Heart left ventricle (tissue), 16 donors: Measurements from ENCODE around the gene PTPRK. TPM values are rescaled to one million over a fixed set of nuclear protein-coding genes. Genes with fewer than 3 reads are reported as not detected.

Source experiments
- ATAC-seq, 4 donors: fragments of 200-7000 bp; cut with Tn5 transposase; one replicate each; pipeline ENCODE4 v1.9.1; 2020 to 2022; ENCODE audit warnings: moderate library complexity in 4 of 4, mild to moderate bottlenecking in 3 of 4, moderate number of reproducible peaks in 1 of 4
- DNase-seq, 5 donors: peaks; one replicate each; pipeline ENCODE4 v3.0.0-alpha.2; 2020
- H3K27ac ChIP-seq, 12 donors: fragments of 200-600 bp; sonication (generic) in 4 of 12; one replicate each; pipeline versions ENCODE4 v1.5.0 to v1.8.0; 2016 to 2022; ENCODE audit warnings: mild to moderate bottlenecking in 2 of 12
- H3K27me3 ChIP-seq, 9 donors: fragments of 200-600 bp; sonication (generic) in 2 of 9; one replicate each; pipeline versions ENCODE4 v1.5.1 to v1.8.0; 2016 to 2022; ENCODE audit warnings: mild to moderate bottlenecking in 3 of 9
- H3K36me3 ChIP-seq, 9 donors: fragments of 200-600 bp; sonication (generic) in 2 of 9; one replicate each; pipeline versions ENCODE4 v1.5.0 to v1.8.0; 2018 to 2022; ENCODE audit warnings: mild to moderate bottlenecking in 2 of 9
- H3K4me1 ChIP-seq, 12 donors: fragments of 200-600 bp; sonication (generic) in 4 of 12; one replicate each; pipeline versions ENCODE4 v1.5.0 to v1.8.0; 2016 to 2022; ENCODE audit warnings: mild to moderate bottlenecking in 3 of 12
- H3K4me3 ChIP-seq, 12 donors: fragments of 200-600 bp; sonication (generic) in 4 of 12; one replicate each; pipeline versions ENCODE4 v1.5.0 to v1.8.0; 2017 to 2022; ENCODE audit warnings: mild to moderate bottlenecking in 9 of 12, moderate library complexity in 4 of 12
- H3K9me3 ChIP-seq, 12 donors: fragments of 200-600 bp; sonication (generic) in 4 of 12; one replicate each; pipeline versions ENCODE4 v1.5.0 to v1.8.0; 2016 to 2022; ENCODE audit warnings: mild to moderate bottlenecking in 1 of 12
- CTCF ChIP-seq, 12 donors: fragments of 200-600 bp; sonication (generic) in 4 of 12; IDR thresholded peaks; one replicate each; pipeline versions ENCODE4 v1.5.0 to v1.8.0; 2018 to 2022; ENCODE audit warnings: antibody characterized with exemption in 12 of 12, mild to moderate bottlenecking in 5 of 12
- POLR2A ChIP-seq, 2 donors: fragments of 450-650 bp; IDR thresholded peaks; one replicate each; pipeline ENCODE4 v1.6.1; 2017; ENCODE audit warnings: antibody characterized with exemption in 2 of 2, mild to moderate bottlenecking in 2 of 2, moderate library complexity in 2 of 2
- WGBS, 4 donors: extraction: QIAGEN DNeasy Blood & Tissue Kit in 2 of 4; methylation state at CpG; one replicate each; pipeline versions ENCODE4 v1.1.5 to v1.1.7; 2013 to 2018; 5-methylcytosine and 5-hydroxymethylcytosine counted together
- intact Hi-C, 10 donors: fragments of 100-400 bp; cut with DNase I; formaldehyde crosslinking; loops; one replicate each; pipeline versions ENCODE4 v1.11.1 to v1.14.2; 2022
- polyA plus RNA-seq, 2 donors: library from polyadenylated mRNA; stranded (reverse); fragments of 200-250 nt; gene quantifications; one replicate each; pipeline ENCODE4 v1.2.3, GENCODE V29; 2013
- total RNA-seq, 9 donors: library from RNA; depleted of rRNA in 2 of 9; stranded (reverse); fragments of >200 nt in 2 of 9; fragmentation: NEBNext Ultra II Directional in 3 of 9; extraction: Animal tissue kit (Norgen Biotek cat#: 25700) in 3 of 9; gene quantifications; one replicate each; pipeline versions ENCODE4 v1.1.0 to v1.2.4, GENCODE V29; 2016 to 2023
- donor health status: ischemic (EF 13 %, LVEDD 7.1; RV severe dilation, severe dysfunction).
- donor health status: healthy with polysubstance abuse.
- donor health status: DM: no; HTN: yes; CAD: no.
- donor health status: DM: no; HTN: no; CAD: no.
- donor health status: ischemic (EF 25% LVEDD 6.9; RV normal size, moderate dysfunction).
- donor health status: ischemic (EF 25% LVEDD 5.7; RV mildly dilated, moderate dysfunction).
- donor health status: healthy.
- donor health status: DM: yes; HTN: yes; CAD: no.
- donor health status: ischemic (EF 35%, LVEDD 5.7; RV mildly dilated, moderate dysfunction).
- donor health status: nonischemic (EF 11% LVEDD 7.7; RV severe dilation, severe dysfunction).
- donor health status: DM: yes; HTN: yes; CAD: no.
- donor health status: PGD.
- donor health status: ischemic (EF 29% LVEDD 5.4; RV normal size, mild dysfunction).
- donor health status: nonischemic (EF 23%, LVEDD 6.1; RV moderate dilation, normal function).

PTPRK gene
- total and polyA plus RNA-seq, 11 donors, result 5.4 to 50.8 (median 38.5) TPM

GRCh38 chr6:128127650-128128049 lies 392.7 kb downstream of the PTPRK start:
- no peak for TF ChIP-seq POLR2A (IDR thresholded peaks at IDR 0.05)
- no peak for TF ChIP-seq CTCF (IDR thresholded peaks at IDR 0.05)
- Histone ChIP-seq H3K4me1 (peaks cover 0 to 31% (median 11%) of the 10 kb centered on the region in 12 donors), H3K9me3 (no peaks in the 10 kb centered on the region), H3K27me3 (no peaks in the 10 kb centered on the region), H3K36me3 (no peaks in the 10 kb centered on the region), H3K4me3 (no peak overlapping the region), H3K27ac (no peak overlapping the region)
- intact Hi-C loops, result no loop called here
- ATAC-seq (no peak), DNase-seq (no peak)
- 94 to 100% (median 97%) methylated on average over 1 of the region's 1 CpG for WGBS, 4 donors

- TF ChIP-seq POLR2A (IDR thresholded peaks at IDR 0.05) (no peak), CTCF (IDR thresholded peaks at IDR 0.05) (no peak)
- Histone ChIP-seq H3K36me3 (no peaks in the 10 kb centered on the region), H3K4me3 (no peak overlapping the region), H3K27me3 (no peaks in the 10 kb centered on the region), H3K4me1 (peaks cover 0 to 10% (median 0%) of the 10 kb centered on the region in 12 donors), H3K27ac (no peak overlapping the region), H3K9me3 (no peaks in the 10 kb centered on the region)
- WGBS, 4 donors, result 94 to 97% (median 96%) methylated on average over 1 of the region's 1 CpG
- intact Hi-C loops, result no loop called here
- ATAC-seq (no peak), DNase-seq (no peak)
Measured at GRCh38 chr6:128124713-128125112, 395.7 kb downstream of the PTPRK start.

GRCh38 chr6:128121610-128122009 lies 398.8 kb downstream of the PTPRK start:
- no peak overlapping the region for H3K27ac ChIP-seq
- DNase-seq, result no peak
- intact Hi-C loops, result no loop called here
- no peaks in the 10 kb centered on the region for H3K27me3 ChIP-seq
- H3K9me3 ChIP-seq, result no peaks in the 10 kb centered on the region
- H3K4me1 ChIP-seq, result peaks cover 0 to 2% (median 0%) of the 10 kb centered on the region in 12 donors
- no peak for TF ChIP-seq CTCF (IDR thresholded peaks at IDR 0.05)
- TF ChIP-seq POLR2A (IDR thresholded peaks at IDR 0.05), result no peak
- no peak overlapping the region for H3K4me3 ChIP-seq
- no peaks in the 10 kb centered on the region for H3K36me3 ChIP-seq
- no peak for ATAC-seq
- 95 to 97% (median 96%) methylated on average over 2 of the region's 2 CpGs for WGBS, 4 donors

DNA sequence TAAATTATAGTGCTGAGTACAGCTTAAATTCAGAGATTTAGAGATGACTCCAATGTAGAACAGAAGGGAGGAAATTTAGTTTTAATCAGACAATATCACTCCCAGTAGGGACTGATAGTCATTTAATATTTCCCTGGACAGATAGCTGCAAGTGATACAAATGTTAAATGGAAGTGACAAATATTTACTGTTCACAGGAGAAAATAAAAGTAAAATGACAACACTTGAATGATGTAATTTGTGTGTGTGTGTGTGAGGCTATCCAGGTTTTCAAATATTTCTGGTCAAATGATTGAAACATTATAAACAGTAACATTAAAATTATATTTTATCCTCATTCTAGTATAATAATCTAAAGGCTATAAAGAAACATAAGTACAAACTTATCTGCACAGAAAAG lies 399.2 kb downstream of the PTPRK start:
- no peaks in the 10 kb centered on the region for H3K36me3 ChIP-seq
- intact Hi-C loops, result no loop called here

More for the DNA sequence above, 399.2 kb downstream of the PTPRK start:
- ATAC-seq, result no peak
- no peaks in the 10 kb centered on the region for H3K9me3 ChIP-seq
- no peak for DNase-seq
- H3K27me3 ChIP-seq, result no peaks in the 10 kb centered on the region
- peaks cover 0 to 2% (median 0%) of the 10 kb centered on the region in 12 donors for H3K4me1 ChIP-seq
- TF ChIP-seq POLR2A (IDR thresholded peaks at IDR 0.05), result no peak
- TF ChIP-seq CTCF (IDR thresholded peaks at IDR 0.05), result no peak
- H3K27ac ChIP-seq, result no peak overlapping the region
- no peak overlapping the region for H3K4me3 ChIP-seq
